Inferior parietal cortex (tissue), 1 donor: ENCODE results near the gene MSRB1.
"Not testable (repeated sequence)": the region's sequence is repeated elsewhere in the genome, so short reads cannot be mapped to it uniquely, and the experiment has no call there.

Source experiments
- DNase-seq: peaks from one replicate; pipeline ENCODE4 v3.0.0-alpha.2; 2016; ENCODE audit errors: extremely low spot score

MSRB1 gene

GRCh38 chr16:1960665-1961630 is 17.9 kb upstream of the MSRB1 start:
- no peak for DNase-seq

- peak; percentile 91 for DNase-seq
Measured at GRCh38 chr16:1959269-1960039, 16.5 kb upstream of the MSRB1 start, which contains the start of gene NDUFB10. TSS of gene NDUFB10 (plus strand) at chr16:1959538. CDS start at chr16:1959625, 87 bp downstream.

- DNase-seq: no peak
Measured at GRCh38 chr16:1958715-1959268, 15.8 kb upstream of the MSRB1 start.

- DNase-seq: not testable (repeated sequence)
Measured at GRCh38 chr16:1958143-1958491, 15.1 kb upstream of the MSRB1 start.

- not testable (repeated sequence) for DNase-seq
Measured at GRCh38 chr16:1957434-1958142, 14.6 kb upstream of the MSRB1 start.

- DNase-seq: no peak
Measured at GRCh38 chr16:1953734-1954133, 10.7 kb upstream of the MSRB1 start.

GRCh38 chr16:1950559-1950958 is 7.6 kb upstream of the MSRB1 start:
- no peak for DNase-seq

- no peak for DNase-seq
Measured at GRCh38 chr16:1950047-1950446, 7.0 kb upstream of the MSRB1 start.

- DNase-seq: no peak
Measured at GRCh38 chr16:1949507-1949906, 6.5 kb upstream of the MSRB1 start.

- DNase-seq: no peak
Measured at GRCh38 chr16:1947369-1947670, 4.3 kb upstream of the MSRB1 start.

GRCh38 chr16:1946495-1947368 is 3.7 kb upstream of the MSRB1 start:
- no peak for DNase-seq

- DNase-seq: no peak
Measured at GRCh38 chr16:1945559-1946391, 2.8 kb upstream of the MSRB1 start.

GRCh38 chr16:1944612-1945199 is 1.7 kb upstream of the MSRB1 start:
- DNase-seq: no peak

- DNase-seq: no peak
Measured at GRCh38 chr16:1942047-1942809, 771 bp downstream of the MSRB1 start.

- DNase-seq: no peak
Measured at GRCh38 chr16:1941162-1942046, 1.6 kb downstream of the MSRB1 start.

GRCh38 chr16:1940273-1941161 is 2.5 kb downstream of the MSRB1 start:
- DNase-seq: no peak

GRCh38 chr16:1939833-1940232 is 3.2 kb downstream of the MSRB1 start:
- not testable (repeated sequence) for DNase-seq
